ENCODE measurements around the gene C17orf107. TPM values are rescaled to one million over a fixed set of nuclear protein-coding genes. Genes with fewer than 3 reads are reported as not detected.
A peak's percentile ranks its signal among the peaks of the same experiment; 100 is the strongest.

The C17orf107 gene
- total and polyA plus RNA-seq, 8 donors = 1.9 to 6.9 (median 2.9) TPM

DNA sequence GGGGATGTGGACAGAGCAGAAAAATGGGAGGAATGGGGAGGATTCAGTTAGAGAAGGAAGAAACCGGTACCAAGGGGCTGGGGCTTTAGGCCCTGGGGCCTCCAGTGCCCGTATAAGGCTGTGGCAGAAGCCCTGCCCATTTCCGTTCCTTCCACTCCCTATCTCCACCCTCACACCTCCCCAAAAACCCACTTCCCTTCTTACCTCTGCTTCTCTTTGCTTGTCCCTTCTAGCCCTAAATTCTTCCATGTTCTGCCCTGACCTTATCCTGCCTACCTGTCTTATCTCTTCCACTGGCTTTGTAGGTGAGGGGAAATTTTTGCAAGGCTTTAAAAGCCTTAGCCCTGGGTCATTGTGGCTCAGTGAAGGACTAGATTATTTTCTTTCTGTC lies 44.8 kb downstream of the C17orf107 start:
- no peaks in the 10 kb centered on the region for H3K9me3 ChIP-seq
- no peak for TF ChIP-seq CTCF (IDR thresholded peaks at IDR 0.05)
- intact Hi-C loops (cut with DNase I) = no loop called here
- no peak overlapping the region for H3K4me3 ChIP-seq
- ATAC-seq (no peak), FAIRE-seq (no peak), DNase-seq (peak in 1 of 6 donors; percentile 6)
- no peak overlapping the region for H3K27ac ChIP-seq
- peaks cover 0 to 23% (median 0%) of the 10 kb centered on the region in 3 donors for H3K36me3 ChIP-seq
- no peaks in the 10 kb centered on the region for H3K27me3 ChIP-seq
- peaks cover 5 to 34% (median 14%) of the 10 kb centered on the region in 3 donors for H3K4me1 ChIP-seq
- 56 to 78% methylated on average over 3 of the region's 3 CpGs for WGBS, 2 donors

DNA sequence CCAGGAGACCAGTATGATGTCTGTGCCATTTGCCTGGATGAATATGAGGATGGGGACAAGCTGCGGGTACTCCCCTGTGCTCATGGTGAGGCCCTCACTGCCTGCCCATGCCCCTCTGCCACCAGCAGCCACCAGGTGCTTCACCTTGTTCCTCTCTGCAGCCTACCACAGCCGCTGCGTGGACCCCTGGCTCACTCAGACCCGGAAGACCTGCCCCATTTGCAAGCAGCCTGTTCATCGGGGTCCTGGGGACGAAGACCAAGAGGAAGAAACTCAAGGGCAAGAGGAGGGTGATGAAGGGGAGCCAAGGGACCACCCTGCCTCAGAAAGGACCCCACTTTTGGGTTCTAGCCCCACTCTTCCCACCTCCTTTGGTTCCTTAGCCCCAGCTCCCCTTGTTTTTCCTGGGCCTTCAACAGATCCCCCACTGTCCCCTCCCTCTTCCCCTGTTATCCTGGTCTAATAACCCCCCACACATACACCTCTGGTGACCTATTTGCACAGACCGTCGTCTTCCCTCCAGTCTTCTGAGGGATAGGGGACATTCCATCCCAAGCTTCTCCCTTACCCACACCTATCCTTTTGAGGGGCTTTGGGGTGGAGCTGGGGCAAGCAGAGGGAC lies 45.3 kb downstream of the C17orf107 start:
- Histone ChIP-seq H3K4me3 (no peak overlapping the region), H3K4me1 (peaks cover 5 to 33% (median 14%) of the 10 kb centered on the region in 3 donors), H3K36me3 (peaks cover 0 to 23% (median 0%) of the 10 kb centered on the region in 3 donors), H3K9me3 (no peaks in the 10 kb centered on the region), H3K27me3 (no peaks in the 10 kb centered on the region), H3K27ac (peak overlapping the region in 3 of 4 donors; percentile 3 to 17 (median 15))
- intact Hi-C loops (cut with DNase I) = no loop called here
- 62 to 63% methylated on average over 6 to 8 of the region's 8 CpGs for WGBS, 2 donors
- FAIRE-seq (no peak), DNase-seq (peak in 2 of 6 donors; percentile 36 to 68), ATAC-seq (no peak)
- TF ChIP-seq CTCF (IDR thresholded peaks at IDR 0.05) = no peak

GRCh38 chr17:4945176-4945943 lies 46.0 kb downstream of the C17orf107 start:
- no peaks in the 10 kb centered on the region for H3K9me3 ChIP-seq
- ATAC-seq = peak in 3 of 4 donors; percentile 7 to 24 (median 15)
- peaks cover 5 to 34% (median 14%) of the 10 kb centered on the region in 3 donors for H3K4me1 ChIP-seq
- intact Hi-C loops (cut with DNase I) = no loop called here
- peak; percentile 63 to 81 (median 70) for DNase-seq
- 53 to 65% methylated on average over 7 of the region's 7 CpGs for WGBS, 2 donors
- peaks cover 0 to 23% (median 0%) of the 10 kb centered on the region in 3 donors for H3K36me3 ChIP-seq
- FAIRE-seq = no peak
- TF ChIP-seq CTCF (IDR thresholded peaks at IDR 0.05) = no peak
- no peaks in the 10 kb centered on the region for H3K27me3 ChIP-seq
- peak overlapping the region in 1 of 4 donors; percentile 98 for H3K4me3 ChIP-seq
- peak overlapping the region in 3 of 4 donors; percentile 3 to 17 (median 15) for H3K27ac ChIP-seq

- Histone ChIP-seq H3K4me1 (peaks cover 5 to 36% (median 14%) of the 10 kb centered on the region in 3 donors), H3K27ac (no peak overlapping the region), H3K4me3 (peak overlapping the region in 2 of 4 donors; percentile 98 to 100), H3K9me3 (no peaks in the 10 kb centered on the region), H3K27me3 (no peaks in the 10 kb centered on the region), H3K36me3 (peaks cover 0 to 23% (median 0%) of the 10 kb centered on the region in 3 donors)
- no peak for DNase-seq
- no peak for FAIRE-seq
- intact Hi-C loops (cut with DNase I) = no loop called here
- no peak for TF ChIP-seq CTCF (IDR thresholded peaks at IDR 0.05)
- WGBS, 2 donors = 27 to 39% methylated on average over 4 of the region's 4 CpGs
- ATAC-seq = no peak
These were observed 46.6 kb downstream of the C17orf107 start for GRCh38 chr17:4945944-4946280.
